ENCODE data around the gene TADA2B.
"Not testable (repeated sequence)": the region's sequence is repeated elsewhere in the genome, so short reads cannot be mapped to it uniquely, and the experiment has no call there.

The TADA2B gene

DNA sequence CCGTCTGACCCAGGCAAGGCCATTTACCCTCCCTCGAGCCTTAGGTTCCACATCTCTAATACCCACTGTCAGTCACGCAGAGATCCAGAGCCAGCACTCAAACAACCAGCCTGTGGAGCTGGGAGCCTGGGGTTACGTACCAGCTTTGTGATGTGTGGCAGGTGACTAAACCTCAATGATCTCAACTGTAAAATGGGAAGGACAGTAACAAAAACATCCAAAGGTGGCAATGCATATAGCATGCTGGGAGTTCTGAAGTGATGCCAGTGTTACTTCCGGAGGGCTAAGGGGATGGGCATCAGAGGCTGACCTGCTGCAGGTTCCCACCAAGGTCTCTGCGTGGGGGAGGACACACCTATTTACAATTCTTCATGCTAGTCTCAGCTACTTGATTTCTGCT is 18.6 kb downstream of the TADA2B start:
- DNase-seq = no peak

DNA sequence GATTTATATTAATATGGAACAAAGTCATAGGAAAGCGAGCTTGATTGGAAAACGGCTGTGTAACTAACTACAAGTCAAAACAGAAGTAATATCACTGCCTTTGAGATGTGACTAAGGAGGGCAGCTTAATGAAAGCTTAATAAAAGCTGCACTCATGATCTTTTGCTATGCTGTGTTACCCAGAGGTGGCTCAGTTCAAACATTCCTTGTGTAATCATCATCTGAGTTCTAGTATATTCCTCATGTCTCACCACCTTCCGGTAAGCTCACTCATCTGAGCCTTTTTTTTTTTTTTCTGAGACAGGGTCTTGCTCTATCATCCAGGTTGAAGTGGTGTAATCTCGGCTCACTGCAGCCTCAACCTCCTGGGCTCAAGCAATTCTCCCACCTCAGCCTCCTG is 19.6 kb downstream of the TADA2B start:
- DNase-seq = no peak

DNA sequence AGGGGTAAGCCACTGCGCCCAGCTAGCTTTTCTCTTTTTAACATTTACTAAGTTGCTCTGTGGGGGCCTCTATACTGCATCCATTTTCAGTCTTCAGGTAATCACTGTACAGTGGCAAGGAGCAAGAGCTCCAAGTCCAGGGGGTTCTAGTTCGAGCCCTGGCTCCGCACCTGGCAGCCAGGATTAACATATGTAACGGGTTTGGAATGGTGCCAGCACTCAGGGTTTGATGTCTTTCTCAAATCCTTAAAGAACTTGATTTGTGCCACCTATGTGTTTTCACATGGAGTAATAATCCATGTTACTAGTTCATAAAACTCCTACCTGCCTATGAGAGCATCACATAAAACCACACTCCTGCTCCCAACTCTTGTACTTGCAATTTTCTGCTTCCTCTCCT is 20.2 kb downstream of the TADA2B start:
- no peak for DNase-seq

DNA sequence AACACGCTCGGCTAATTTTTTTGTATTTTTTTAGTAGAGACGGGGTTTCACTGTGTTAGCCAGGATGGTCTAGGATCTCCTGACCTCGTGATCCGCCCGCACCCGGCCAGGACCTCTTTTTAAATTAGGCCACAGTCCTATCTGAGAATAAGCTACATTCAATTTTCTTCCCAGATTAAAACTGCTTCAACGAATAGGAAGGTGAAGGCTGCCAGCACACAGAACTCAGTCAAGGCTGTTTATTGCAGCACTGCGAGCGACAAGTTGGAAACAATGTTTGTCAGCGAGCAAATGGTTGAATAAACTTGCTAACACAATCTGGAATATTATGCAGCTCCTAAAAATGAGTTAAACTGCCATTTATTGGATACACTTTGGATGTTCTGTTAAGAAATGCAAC is 22.8 kb downstream of the TADA2B start:
- DNase-seq = no peak

DNA sequence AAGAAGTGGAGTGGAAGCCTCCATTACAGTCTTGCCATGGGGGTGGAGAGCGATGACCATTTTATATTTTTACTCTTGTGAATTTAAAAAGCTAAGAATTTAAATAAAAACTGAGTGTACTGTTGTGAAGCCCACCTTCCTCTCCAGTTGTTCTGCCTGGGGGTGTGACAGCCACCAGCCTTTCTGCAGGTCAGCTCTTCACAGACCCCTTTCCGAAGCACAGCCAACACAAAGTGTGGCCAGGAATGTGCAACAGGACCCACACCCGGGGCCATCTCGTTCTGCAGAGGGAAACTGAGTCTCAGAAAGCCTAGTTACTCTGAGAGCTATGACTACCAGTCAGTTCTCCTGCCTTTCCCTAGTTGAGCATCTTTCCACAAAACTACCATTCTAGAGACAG is 23.3 kb downstream of the TADA2B start:
- no peak for DNase-seq

DNA sequence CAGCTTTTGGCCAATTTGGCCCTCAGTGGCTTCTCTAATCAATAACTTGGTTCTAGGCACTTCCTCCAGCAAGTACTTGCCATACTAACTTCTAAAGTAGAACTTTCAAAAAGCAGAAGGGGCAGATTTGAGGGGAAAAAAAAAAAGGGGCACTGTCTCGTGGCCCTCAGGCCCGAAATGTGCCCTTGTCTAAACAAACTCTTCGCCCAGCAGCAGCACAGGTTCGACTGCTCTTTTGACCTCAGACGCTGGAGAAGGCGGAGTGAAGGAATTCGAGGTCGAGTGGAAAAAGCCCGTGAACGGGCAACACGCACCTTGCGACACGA is 23.9 kb downstream of the TADA2B start:
- peak; percentile 29 to 37 for DNase-seq

DNA sequence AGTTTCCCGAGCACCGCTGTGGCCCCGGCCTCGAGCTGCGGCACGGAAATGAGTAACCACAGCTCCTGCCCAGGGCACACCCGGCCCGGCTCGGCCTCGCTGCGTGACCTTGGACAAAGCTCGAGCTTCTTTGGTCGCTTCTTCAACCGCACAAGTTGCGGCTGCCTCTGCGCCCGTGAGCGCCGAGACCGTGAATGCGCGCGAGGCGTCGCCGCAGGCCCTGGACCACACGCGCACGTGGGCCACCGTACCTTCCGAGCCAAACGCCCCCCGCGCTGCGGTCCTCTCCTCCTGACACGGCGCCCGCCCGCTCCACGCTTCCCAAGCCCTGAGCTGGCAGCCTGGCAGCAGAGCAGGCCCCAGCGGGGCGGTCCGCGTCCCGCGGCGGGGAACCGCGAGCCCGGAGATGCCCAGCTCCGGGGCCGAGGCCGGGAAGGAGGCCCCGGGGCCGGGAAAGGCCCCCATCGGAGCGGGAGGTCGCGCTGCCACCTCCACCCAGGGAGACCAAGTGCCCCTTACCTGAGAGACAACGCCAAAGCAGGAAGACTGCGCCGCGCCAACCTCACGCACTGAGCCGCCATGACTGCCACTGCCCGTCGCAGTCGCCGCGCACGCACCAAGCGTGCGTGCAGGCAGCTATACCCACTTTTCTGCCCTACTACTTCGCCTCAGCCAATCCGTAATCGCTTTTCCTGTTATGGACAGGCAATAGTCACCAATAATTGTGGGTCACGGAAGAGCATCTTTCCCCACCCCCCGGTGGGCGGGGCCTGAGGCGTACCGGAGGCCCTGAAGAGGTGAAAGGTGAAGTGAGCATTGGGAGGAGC is 24.5 kb downstream of the TADA2B start, which contains the start of gene GRPEL1:
GRPEL1 (minus strand) TSS at position 613 of the 827 bp plus-strand sequence; CDS start at position 581, 32 bp downstream.
- peak; percentile 96 for DNase-seq

DNA sequence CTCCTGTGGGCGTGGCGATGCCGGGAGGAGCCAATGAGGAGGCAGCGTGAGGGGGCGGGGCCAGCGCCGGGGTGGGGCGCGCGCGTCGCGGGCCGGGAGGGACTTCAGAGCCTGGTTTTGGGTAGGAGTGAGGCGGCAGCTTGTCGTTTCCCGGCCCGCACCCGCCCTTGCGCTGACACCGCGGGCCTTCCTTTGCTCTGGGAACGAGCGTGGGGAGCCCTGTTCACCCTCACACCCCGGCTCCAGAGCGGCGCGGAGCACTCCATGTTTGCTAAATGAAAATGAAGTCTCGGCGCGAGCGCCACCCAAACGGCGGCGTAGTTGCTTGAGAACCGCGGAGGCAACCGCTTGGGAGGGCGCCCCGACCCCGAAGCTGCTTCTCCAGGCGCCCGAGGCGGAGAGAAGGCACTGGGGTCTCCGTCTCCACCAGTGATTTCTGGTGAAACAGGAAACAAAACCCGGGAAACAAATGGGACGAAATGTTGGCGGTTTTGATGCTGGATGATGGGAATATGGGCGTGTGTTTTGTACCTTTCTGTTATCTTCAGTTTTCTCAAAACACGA is 25.2 kb downstream of the TADA2B start:
- no peak for DNase-seq

DNA sequence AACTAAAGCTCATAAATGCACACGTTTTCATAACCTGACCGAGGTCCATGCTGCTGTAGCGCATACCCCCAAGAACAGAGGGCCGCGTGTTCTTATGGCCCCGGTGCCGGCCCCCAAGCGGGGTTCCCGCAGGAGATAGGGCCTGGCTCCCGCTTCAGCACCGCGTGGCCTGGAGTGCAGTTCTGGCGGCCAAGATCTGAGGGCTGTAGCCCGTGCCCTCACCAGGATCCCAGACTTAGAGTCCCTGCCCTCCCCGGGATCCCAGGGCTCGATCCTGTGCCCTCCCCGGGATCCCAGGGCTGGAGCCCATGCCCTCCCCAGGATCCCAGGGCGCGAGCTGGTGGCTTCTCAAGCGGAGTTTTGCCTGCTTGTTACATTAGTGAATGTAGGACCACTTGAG is 25.7 kb downstream of the TADA2B start:
- DNase-seq = no peak

DNA sequence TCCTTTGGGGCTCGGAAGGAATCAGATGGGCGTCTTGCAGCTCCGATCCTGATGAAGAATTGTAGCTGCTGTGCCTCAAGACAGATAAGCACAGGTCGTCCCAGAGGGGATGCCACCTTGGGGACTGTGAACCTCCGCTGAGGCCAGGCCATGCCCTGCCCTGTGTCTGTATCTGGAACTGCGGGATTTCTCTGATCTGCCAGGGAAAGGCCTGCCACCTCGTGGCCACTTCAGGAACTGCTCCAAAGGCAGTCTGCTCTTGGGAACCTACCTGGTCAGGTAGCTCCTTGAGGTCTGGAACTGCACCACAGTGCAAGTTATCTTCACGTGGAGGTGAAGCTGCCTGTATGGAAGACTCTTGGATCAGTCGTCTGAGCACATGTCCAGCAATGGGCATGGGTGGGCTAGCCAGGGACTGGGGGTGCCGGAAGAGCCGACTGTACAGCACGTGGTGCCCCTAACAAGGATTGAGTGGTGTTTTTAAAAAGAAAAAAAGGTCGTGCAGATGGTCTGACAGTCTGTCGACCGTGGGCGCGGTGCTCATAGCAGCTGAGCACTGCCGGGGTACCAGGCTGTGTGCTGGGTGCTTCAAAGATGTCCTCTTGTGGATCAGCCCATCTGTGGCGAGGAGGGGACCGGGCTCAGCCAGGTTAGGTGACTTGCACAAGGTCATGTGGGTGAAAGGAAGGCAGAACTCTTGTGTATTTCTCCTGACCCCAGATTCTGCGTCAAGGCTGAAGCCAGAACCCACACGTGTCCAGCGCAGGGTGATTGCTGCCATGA is 27.7 kb downstream of the TADA2B start:
- peak; percentile 69 to 73 for DNase-seq

DNA sequence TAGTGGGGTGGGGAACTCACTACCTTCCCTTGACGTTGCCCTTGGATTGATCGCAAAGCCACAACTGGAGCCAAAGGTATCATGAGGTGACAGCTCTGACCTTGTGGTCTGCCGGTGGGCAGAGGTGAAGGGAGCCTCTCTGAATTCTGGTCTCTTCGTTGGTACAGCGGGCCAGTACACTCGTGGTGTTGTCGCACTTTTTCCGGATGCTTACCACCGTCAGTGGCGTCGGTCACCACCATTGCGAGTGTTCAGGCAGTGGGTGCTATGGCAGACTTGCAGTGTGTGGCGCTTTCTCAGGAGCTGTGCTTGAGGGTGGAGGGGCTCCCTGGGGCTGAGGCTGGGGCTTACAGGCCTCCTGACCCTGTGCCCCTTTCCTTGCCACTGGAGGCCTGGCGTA is 29.9 kb downstream of the TADA2B start:
- no peak for DNase-seq

DNA sequence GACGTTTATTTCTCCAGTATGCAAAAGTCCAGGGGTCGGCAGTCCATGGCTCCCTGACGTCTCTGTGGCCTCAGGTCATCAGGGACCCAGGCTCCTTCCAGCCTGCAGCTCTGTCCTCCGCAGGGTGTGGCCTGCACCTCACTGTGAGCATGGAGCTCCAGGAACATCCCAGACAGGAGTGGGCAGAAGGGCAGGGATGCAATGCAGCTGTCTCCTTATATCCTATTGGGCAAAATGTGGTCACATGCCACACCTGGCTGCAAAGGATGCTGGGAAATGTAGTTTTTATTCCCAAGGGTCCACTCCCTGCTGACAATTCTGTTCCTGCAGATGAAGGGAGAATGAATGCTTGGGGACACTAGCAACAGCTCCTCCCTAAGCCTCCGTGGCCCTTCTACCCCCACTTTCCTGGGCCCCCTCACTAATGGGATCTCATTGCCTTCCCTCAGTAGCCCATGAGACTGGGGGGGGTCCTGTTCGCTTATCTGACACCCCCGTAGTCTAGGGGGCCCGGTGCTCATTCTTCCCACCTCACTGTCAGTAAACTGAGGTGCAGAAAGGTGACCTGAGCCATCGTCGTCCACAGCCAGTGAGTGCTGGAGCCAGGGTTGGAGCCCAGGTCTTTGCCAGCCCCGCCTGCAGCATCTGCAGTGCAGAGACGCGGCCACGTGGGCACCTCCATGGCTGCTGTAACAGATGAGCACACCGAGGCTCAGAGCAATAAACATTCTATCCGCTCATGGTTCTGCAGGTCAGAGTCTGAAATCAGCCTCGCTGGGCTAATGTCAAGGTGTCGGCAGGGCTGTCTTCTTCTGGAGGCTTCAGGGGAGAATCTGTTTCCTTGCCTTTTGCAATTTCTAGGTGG is 30.6 kb downstream of the TADA2B start:
- DNase-seq = peak; percentile 10 to 12

DNA sequence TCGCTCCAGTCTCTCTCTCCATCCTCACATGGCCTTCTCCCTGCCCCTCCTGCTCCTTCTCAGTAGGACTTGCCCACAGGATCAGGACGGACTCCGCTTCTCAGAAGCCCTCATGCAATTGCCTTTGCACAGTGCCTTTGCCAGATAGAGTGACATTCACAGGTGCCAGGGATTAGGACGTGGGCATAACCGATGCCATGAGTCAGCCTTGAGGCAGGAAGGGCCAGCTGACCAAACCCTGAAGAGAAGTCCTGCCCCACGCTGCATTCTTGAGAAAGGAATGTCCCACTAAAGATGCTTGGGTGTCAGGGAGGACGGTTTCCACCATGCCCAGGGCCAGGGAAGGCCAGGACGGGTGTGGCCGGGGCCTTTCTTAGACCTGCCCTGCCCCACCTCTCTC is 31.3 kb downstream of the TADA2B start:
- DNase-seq = no peak

DNA sequence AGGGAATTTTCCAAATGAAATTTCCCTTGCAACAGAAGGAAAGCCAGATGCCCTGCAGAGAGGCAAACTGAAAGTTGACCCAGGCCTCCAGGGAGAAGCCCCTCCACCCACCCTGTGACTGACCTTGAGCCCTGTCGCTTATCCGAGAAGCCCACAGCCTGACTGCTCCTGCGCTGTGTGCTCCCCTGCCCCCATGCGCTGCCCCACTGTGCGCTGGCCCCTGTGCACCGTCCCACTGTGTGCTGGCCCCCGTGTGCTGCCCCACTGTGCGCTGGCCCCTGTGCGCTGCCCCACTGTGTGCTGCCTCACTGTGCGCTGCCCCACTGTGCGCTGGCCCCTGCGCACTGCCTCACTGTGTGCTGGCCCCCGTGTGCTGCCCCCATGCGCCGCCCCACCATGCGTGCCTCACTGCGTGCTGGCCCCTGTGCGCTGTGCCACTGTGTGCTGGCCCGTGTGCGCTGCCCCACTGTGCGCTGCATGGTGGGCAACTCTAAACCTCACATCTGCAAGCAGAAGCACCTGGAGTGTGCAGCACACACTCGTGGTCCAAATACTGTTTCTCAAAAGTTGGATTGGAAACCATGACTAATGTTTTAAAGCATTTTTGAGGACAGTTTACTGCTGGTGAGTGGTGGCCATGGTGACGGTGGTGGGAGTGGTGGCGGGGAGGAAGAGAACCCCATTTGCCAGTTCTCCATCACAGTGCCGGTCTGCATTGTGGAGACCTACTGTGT is 33.0 kb downstream of the TADA2B start:
- no peak for DNase-seq

DNA sequence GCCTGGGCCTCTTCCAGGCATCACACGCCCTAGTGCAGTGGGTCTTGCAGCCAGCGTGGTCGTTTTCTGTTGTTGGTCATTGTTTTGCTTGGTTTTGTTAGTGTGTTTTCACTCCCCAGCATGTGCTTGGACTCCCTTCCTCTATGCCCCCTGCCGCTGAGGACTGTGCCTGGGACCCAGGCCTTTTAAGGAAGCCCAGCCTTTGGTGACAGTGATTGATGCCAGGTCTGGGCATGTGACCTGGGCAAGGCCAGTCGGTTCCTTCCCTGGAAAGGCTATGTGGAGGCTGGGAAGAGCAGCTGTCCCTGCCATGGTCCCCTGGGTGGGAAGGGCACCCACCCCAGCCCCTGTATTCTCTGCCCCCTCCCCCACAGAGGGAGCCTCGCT is 33.5 kb downstream of the TADA2B start:
- DNase-seq = no peak

DNA sequence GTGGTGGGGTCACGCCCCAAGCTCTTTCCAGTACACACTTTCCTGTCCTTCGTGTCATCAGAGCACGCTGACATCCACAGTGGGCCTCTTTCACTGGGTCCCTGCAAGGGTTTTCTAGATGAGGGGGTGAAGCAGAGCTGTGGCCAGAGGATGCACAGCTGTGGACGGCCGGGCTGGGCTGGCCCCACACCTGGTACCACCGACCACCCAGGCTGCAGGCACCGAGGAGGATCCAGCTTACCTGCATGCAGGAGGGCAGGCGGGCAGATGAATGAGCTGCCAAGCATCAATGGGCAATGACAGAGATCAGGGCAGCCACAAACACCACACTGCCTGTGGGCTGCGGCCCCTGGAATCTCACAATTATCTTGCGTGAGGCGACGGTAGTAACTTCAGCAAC is 34.2 kb downstream of the TADA2B start:
- DNase-seq = no peak

DNA sequence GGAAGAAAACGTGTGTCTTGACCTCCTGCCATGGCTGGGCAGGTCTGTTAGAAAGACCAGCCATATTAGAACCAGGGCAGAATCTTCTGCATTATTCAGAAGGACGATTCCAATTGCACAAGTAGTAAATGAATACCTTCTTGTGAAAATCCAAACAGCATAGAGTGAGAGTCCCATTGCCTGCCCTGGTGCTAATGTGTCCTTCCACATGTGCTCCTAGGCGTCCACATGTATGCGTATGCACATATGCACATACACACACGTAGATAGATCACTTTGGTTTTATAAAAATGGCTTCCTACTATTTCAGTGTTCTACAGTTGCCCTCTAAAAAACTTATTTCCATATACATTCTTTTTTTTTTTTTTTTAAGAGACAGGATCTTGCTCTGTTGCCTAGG is 34.9 kb downstream of the TADA2B start:
- DNase-seq = no peak

DNA sequence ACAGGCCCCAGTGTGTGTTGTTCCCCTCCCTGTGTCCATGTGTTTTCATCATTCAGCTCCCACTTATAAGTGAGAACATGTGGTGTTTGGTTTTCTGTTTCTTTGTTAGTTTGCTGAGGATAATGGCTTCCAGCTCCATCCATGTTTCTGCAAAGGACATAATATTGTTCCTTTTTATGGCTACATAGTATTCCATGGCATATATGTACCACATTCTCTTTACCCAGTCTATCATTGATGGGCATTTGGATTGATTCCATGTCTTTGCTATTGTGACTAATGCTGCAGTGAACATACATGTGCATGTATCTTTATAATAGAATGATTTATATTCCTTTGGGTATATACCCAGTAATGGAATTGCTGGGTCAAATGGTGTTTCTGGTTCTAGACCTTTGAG is 36.3 kb downstream of the TADA2B start:
- DNase-seq = not testable (repeated sequence)

DNA sequence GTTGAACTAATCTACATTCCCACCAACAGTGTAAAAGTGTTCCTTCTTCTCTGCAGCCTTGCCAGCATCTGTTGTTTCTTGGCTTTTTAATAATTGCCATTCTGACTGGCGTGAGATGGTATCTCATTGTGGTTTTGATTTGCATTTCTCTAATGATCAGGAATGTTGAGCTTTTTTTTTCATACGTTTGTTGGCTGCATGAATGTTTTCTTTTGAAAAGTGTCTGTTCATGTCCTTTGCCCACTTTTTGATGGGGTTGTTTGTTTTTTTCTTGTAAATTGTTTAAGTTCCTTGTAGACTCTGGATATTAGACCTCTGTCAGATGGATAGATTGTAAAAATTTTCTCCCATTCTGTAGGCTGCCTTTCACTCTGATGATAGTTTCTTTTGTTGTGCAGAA is 36.7 kb downstream of the TADA2B start:
- not testable (repeated sequence) for DNase-seq

DNA sequence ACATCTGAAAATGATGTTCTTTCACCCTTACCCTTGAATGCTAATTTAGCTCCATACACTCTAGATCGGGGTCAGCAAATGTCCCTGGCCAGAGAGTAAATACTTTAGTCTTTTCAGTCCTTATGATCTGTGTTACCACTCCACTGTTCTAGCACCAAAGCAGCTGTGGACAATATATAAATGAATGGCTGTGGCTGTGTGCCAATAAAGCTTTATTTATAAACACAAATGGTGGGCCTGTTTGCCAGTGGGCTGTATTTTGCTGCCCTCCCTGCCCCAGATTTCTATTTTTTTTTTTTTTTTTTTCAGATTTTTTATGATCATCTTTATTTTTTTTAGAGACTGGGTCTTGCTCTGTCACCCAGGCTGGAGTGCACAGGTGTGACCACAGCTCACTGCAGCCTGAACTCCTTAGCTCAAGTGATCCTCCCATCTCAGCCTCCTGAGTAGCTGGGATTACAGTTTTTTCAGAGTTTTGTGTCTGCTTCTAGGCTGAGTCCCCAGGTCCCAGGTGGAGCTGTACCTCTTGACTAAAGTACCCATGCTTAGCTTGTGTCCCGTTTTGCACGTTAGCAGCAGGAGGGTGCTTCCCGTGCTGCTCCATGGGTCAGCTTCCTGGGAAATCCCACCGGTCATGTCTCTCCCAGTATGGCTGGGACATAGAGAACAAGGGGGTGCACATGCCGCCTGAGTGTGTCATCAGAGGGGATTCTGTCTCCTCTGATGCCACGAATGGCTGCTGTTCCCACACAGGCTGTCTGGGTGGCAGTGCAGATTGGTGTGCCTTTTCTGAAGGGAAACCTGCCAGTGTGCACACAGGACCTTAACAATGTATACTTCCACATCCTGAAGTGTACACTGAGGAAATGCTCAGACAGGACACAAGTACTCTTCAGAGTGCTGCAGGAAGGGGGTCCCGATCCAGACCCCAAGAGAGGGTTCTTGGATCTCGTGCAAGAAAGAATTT is 40.7 kb downstream of the TADA2B start:
- no peak for DNase-seq

DNA sequence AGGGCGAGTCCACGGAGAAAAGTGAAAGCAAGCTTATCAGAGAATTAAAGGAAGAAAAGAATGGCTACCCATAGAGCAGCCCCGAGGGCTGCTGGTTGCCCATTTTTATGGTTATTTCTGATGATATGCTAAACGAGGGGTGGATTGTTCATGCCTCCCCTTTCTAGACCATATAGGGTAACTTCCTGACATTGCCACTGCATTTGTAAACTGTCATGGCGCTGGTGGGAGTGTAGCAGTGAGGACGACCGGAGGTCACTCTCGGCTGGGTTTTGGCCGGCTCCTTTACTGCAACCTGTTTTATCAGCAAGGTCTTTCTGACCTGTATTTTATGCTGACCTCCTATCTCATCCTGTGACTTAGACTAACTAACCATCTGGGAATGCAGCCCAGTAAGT is 41.4 kb downstream of the TADA2B start:
- DNase-seq = not testable (repeated sequence)

Data from AML-193 (cell line).